Medulla oblongata (tissue), 1 donor: ENCODE results near the gene IL6.
"Not testable (repeated sequence)": the region's sequence is repeated elsewhere in the genome, so short reads cannot be mapped to it uniquely, and the experiment has no call there.

Experiments used
- DNase-seq: peaks from one replicate; pipeline ENCODE4 v3.0.0-alpha.2; 2015; ENCODE audit errors: extremely low spot score

The IL6 gene

DNA sequence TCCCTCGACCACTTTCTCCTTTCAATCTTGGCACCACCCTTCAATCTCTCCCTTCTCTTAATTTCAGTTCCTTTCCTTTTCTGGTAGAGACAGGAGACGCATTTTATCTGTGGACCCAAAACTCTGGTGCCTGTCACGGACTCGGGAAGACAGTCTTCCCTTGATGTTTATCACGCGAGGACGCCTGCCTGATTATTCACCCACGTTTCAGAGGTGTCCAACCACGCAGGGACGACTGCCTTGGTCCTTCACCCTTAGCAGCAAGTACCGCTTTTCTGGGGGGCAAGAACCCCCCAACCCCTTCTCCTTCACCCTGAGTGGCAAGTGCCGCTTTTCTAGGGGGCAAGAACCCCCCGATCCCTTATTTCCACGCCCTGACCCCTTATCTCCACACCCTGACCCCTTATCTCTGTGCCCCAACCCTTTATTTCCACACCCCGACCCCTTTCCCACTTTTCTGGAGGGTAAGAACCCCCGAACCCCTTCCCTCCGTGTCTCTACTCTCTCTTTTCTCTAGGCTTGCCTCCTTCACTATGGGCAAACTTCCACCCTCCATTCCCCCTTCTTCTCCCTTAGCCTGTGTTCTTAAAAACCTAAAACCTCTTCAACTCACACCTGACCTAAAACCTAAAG is 22.9 kb upstream of the IL6 start:
- DNase-seq, result not testable (repeated sequence)

DNA sequence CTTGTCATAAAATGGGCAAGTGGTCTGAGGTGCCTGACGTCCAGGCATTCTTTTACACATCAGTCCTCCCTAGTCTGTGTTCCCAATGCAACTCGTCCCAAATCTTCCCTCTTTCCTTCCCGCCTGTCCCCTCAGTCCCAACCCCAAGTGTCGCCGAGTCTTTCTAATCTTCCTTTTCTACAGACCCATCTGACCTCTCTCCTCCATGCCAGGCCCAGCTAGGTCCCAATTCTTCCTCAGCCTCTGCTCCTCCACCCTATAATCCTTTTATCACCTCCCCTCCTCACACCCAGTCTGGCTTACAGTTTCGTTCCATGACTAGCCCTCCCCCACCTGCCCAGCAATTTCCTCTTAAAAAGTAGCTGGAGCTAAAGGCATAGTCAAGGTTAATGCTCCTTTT is 22.3 kb upstream of the IL6 start:
- DNase-seq, result not testable (repeated sequence)

DNA sequence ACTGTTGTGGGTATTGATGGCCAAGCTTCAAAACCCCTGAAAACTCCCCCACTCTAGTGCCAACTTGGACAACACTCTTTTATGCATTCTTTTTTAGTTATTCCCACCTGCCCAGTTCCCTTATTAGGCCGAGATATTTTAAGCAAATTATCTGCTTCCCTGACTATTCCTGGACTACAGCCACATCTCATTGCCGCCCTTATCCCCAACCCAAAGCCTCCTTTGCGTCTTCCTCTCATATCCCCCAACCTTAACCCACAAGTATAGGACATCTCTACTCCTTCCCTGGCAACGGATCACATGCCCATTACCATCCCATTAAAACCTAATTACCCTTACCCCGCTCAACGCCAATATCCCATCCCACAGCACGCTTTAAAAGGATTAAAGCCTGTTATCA is 21.1 kb upstream of the IL6 start:
- DNase-seq, result not testable (repeated sequence)

DNA sequence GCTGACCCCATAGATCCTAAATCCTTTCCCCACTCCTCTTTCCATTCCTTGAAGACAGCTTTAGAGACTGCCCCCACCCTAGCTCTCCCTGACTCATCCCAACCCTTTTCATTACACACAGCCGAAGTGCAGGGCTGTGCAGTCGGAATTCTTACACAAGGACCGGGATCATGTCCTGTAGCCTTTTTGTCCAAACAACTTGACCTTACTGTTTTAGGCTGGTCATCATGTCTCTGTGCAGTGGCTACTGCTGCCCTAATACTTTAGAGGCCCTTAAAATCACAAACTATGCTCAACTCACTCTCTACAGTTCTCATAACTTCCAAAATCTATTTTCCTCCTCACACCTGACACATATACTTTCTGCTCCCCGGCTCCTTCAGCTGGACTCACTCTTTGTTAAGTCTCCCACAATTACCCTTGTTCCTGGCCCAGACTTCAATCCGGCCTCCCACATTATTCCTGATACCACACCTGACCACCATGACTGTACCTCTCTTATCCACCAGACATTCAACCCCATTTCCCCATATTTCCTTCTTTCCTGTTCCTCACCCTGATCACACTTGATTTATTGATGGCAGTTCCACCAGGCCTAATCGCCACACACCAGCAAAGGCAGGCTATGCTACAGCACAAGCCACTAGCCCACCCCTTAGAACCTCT is 19.8 kb upstream of the IL6 start:
- DNase-seq, result not testable (repeated sequence)

DNA sequence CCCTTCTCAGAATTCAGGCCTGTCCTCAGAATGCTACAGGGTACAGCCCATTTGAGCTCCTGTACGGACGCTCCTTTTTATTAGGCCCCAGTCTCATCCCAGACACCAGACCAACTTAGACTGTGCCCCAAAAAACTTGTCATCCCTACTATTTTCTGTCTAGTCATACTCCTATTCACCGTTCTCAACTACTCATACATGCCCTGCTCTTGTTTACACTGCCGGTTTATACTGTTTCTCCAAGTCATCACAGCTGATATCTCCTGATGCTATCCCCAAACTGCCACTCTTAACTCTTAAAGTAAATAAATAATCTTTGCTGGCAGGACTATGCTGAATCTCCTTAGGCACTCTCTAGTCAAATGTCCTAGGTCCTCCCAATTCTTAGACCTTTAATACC is 18.8 kb upstream of the IL6 start:
- DNase-seq, result not testable (repeated sequence)

DNA sequence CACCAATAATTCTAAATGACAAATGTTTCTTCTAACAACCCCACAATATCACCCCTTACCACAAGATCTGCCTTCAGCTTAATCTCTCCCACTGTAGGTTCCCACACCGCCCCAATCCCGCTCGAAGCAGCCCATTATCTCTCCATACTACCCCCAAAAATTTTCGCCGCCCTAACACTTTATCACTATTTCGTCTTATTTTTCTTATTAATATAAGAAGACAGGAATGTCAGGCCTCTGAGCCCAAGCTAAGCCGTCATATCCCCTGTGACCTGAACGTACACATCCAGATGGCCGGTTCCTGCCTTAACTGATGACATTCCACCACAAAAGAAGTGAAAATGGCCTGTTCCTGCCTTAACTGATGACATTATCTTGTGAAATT is 18.3 kb upstream of the IL6 start:
- not testable (repeated sequence) for DNase-seq

DNA sequence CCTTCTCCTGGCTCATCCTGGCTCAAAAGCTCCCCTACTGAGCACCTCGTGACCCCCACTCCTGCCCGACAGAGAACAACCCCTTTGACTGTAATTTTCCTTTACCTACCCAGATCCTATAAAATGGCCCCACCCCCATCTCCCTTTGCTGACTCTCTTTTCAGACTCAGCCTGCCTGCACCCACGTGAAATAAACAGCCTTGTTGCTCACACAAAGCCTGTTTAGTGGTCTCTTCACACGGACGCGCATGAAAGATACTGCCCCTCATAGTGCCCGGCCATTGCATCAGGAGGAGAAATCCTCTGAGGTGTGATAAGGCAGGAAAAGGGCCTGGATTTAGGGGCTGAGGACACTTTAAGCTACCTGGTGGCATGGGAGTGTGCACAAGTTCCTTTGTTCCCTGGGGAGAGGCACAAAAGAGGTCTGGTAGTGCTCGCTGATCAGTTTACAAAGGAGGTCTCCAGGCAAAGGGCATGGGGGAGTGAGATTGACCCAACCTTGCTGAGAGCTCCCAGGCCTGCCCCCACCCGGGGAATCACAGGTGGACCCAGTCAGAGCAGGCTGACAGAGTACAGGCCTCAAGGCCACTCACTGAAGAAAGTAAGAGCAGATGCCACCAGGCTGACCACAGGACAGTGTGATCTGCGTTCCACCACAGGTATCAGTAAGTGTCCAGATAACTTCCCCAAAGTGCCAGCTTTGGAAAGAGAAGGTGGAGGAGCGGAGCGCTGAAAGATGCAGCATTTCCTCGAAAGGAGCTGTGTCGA is 17.8 kb upstream of the IL6 start:
- DNase-seq, result not testable (repeated sequence)

DNA sequence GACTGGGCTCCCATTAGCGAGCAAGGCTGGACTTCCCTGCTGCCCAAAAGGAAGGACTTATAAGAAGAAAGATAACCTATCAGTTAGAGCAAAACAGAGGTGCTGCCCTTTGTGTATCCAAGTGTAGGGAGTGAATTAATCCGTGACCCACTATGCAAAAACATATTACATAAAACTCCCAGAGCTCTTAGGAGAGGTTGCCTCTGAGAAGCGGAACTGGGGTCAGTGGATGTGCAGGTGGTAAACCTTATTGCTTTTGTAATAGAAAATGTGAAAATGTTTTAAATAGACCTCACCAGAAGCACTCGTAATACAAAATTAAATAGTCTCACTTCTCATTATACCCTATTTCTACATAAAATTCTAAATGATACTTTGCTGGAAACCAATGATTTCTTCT is 17.1 kb upstream of the IL6 start:
- no peak for DNase-seq

DNA sequence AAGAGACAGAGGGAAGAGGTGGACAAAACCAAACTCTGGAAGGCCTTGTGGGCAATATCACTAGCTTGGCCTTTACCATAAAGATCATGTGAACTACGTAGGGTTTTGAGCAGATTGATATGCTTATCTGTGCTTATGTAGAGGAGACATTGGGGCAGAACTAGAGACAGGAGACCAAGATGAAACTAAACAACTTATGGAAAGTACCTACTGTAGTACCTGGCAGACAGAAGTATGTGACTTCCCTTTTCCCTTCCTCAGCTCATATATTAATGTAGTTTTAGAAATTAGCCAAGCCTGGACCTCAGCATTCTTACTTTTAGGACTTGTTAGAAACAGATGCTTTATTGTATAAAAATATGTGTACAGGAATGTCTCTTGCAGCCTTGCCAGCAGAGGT is 14.0 kb upstream of the IL6 start:
- no peak for DNase-seq

DNA sequence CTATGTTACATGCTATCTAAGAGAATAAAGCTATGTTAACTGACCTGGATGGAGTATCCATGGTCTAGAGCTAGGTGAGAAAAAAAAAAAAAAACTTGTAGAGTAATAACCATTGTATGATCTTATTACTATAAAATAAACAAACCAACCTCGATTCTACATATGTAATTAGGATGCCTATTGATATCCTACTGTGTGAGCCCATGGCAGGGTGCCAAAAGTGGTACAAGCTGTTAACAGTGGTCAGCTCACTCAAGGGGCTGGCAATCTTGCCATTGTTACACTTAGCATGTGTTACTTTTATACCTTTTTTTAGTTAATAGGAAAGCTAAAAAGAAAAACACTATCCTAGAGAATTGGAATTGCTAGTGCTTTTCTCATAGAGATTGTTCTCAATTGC is 13.5 kb upstream of the IL6 start:
- DNase-seq, result no peak

DNA sequence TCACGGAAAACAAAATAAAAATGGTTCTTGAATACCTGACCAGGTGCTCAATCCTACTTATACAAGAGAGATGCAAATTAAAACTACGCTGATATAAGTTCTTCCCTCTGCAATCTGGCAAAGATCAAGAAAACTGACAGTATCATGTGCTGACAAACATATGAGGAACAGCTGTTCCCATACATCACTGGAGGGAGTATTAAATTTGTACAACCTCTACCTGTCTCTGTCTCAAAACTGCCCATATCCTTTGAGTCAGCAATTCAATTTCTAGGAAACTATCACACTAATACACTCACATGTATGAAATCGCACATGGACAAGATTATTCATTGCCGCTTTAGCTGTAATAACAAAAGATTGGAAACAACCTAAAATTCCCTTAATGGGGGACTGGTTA is 11.0 kb upstream of the IL6 start:
- DNase-seq, result no peak

DNA sequence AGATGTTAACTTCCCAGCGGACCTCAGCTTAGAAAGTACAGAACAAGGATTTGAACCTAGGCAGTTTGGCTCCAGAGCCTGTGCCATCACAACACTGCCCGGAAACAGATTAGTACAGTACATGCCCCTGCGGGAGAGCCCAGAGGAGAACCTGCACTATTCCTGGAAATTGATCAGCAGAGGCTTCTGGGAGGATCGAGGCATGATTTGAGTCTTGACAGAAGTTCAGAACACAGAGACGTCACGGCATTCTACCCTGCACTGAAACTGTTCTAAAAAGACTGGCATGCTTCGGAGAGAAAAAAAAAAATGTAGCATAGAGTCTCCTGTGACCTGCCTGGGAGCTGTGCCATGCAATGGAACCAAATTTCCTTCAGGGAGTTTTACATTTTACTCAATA is 9.2 kb upstream of the IL6 start:
- DNase-seq, result no peak

DNA sequence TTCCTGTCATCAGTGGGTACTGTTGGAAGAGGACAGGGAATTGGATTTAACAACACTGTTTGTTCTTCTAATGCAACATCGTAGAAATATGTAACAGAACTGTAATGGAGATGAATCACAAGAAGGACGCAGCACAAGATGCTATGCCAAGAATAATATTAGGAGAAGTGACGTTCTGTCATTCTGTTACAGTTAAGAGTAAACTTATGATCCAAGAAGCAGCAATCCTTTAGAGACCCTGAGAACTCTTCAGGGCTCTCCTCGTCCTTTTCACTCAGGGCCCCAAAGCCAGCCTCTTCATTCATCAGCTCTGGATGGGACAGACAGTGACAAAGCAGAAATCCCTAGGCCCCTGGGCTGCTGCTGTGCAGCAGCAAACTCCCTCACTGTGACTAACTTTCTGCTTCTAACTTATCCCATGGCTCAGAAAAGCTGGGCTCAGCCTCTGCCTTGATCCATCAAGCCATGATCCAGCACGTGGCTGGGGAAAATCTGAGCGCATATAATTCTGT is 8.7 kb upstream of the IL6 start:
- no peak for DNase-seq

DNA sequence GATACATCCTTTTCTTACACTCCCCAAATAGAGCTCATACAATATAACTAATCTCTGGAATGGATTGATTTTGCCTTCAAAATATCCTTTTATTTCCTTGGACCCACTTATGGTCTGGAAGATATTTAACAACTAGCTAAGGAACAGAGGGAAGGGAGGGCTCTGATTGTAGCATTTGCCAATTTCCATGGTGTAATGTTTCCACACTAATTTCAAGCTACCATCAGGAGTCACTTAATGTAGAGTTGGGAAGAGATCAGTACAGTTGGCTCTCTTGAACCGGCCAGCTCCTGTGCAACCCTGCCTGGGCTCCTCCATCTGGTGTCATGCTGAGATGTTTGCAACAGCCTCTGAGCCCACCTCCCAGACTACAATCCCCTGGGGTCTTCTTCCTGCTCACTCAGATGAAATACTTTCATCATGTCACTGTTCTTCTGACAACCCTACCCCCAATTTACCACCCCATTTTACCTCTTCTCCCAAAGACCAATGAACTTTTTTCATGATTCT is 8.0 kb upstream of the IL6 start:
- no peak for DNase-seq

DNA sequence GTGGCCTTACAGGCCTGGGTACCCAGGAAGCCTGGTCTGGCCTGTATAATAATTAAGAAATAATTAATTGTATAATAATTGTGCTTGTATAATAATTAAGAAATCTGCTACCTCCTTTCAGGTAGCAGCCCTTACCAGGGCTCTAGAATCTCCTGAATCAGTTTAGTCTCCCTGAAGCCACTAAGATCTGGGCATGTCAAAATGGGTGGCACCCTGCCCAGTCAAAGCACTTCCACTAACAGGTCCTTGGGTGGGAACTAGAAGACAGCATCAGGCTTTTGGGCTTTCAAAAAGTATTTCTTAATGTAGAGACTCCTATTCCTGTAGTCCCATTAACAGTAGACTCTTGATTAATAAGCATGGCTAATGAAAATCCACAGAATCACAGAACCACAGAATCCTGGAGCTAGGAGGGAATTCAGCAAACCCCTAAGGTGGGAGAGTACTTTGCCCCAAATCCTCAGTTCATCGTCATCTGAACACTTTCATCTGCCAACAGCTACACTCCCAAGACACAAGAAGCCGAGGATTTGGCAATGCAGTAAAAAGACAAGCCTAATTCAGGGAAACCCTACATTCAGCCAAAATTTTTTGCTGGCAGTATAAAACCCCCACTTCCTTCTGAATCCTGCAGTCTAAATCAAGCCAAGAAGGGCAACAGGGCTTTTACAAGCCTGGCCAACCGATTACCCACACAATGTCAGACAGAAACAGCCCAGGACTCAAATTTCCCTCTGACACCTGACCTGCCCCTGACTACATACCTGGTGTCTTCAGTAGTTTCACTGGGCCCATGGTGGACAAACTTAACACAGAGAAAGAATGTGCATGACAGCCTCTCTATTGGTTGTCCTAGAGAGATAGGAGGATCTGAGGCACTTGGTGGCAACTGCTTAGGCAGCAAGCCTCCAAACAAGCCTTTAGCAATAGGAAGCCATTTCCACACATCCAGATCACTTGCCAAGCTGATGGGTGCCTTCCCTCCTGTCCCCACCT is 5.9 kb upstream of the IL6 start:
- peak; percentile 45 for DNase-seq

DNA sequence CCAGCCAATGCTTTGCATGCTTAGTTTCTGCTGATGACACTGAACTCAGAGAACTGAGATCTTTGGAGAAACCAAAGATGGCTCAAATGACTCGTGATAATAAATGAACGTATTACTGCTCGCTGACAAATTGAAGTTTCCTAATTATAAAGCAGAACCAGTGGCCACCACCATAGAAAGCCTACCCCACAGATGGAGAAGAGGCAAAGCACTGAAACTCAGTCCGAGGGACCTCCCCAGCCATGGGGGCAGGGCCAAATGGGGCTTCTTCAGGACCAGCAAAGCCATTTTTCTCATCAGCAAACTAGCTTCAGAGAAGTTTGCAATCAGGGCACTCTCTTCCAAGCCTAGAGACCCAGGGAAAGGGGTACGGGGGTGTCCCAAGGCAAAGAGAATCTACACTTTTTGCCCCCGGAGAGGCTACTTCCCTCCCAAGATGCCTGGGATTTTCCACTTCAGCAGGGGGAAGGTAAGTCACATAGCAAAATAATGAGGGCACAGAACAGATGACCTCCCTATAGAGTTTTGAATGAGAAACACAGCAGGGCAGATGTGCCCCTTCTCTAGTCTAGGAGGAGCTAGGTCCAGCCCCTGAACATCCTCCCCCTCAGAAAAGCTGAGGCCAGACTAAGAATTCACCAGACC is 4.3 kb upstream of the IL6 start:
- peak; percentile 8 for DNase-seq

DNA sequence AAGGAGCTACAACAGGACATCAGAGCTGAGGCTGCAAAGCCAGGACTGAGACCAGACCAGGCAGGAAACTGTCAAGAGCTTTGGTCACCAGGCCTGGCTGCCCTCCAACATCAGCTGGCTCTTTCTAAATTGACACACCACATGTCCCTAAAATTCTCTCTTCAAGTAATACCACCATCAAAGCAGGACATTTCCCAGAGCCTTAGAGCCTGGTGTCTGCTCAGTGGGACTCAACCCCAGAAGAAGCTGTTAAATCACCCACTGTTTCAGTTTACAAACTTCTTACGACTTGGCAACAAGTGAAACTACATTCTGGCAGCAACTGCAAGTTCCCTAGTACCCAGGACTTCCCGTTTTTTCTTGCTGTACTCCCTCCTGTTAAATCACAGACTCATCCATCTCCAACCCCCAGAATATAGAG is 3.8 kb upstream of the IL6 start:
- DNase-seq, result peak; percentile 76

DNA sequence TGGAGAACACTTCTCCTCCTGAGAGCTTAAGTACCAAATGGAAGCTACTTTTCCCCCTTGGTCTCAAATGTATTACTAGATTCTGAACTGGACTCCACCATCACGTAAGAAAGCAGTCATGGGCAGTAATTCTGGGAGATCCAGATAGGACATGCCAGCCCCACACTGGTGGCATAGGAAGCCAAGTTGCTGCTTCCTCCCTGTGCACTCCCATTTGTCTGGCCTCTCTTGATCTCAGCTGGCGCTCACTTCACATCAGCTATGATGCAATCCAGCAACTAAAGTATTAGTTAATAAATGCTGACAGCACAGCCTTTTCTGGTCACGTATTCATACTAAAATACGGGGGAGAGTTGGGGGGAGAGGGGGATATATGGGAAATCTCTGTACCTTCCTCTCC is 3.4 kb upstream of the IL6 start:
- DNase-seq, result no peak

DNA sequence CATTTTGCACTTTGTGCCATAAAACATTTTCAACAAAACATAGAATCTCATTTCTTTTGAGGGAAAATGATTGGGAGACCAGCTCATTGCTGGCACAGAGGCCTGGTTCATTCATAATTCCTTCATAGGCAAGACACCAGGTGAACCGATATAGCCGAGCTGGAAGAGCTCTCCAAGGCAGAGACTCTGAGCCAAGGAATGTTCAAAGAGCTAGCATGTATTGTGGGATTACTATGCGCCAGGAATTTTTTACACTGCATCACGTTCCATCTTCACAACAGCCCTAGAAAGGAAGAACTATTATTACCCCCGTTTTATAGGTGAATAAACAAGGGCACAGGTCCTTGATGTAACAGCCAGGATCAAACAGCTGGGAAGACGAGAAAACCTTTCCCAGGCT is 2.1 kb upstream of the IL6 start:
- no peak for DNase-seq

DNA sequence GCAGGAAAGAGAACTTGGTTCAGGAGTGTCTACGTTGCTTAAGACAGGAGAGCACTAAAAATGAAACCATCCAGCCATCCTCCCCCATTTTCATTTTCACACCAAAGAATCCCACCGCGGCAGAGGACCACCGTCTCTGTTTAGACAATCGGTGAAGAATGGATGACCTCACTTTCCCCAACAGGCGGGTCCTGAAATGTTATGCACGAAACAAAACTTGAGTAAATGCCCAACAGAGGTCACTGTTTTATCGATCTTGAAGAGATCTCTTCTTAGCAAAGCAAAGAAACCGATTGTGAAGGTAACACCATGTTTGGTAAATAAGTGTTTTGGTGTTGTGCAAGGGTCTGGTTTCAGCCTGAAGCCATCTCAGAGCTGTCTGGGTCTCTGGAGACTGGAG is 1.4 kb upstream of the IL6 start:
- no peak for DNase-seq

DNA sequence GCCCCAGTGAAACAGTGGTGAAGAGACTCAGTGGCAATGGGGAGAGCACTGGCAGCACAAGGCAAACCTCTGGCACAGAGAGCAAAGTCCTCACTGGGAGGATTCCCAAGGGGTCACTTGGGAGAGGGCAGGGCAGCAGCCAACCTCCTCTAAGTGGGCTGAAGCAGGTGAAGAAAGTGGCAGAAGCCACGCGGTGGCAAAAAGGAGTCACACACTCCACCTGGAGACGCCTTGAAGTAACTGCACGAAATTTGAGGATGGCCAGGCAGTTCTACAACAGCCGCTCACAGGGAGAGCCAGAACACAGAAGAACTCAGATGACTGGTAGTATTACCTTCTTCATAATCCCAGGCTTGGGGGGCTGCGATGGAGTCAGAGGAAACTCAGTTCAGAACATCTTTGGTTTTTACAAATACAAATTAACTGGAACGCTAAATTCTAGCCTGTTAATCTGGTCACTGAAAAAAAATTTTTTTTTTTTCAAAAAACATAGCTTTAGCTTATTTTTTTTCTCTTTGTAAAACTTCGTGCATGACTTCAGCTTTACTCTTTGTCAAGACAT is 574 bp upstream of the IL6 start:
- peak; percentile 60 for DNase-seq
